GM10847 (cell line): ENCODE measurements around the gene ZFP36L1.

Experiments
- POLR2A ChIP-seq: IDR thresholded peaks from 2 replicates; pipeline ENCODE4 v1.6.1; 2011; ENCODE audit not compliant: insufficient read length; ENCODE audit errors: extremely low read depth

Gene ZFP36L1

DNA sequence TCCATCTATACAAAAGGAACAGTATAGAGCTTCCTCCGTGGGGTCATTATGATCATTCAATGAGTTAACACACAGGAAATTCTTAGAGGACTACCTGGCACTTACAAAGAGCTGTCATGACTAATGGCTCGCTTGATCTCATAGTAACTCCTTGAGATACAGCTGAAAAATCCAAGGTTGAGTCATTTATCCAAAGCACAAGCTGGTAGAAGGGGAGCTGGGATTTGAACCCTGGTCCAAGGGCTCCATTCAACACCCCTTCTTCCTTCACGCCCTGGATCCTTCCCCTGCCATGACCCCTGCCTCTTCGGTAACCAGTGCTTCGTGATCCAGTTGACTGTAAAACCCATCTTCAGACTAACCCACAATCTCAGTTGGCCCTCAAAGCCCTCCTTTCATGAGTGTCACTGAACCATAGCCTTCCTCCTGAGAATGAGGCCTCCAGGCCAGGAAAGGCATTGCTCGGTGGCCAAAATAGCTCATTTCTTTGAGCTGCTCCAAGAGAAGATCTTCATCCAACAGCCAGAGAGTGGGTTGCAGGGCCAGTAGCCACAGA lies 7.8 kb downstream of the ZFP36L1 start:
- no peak for TF ChIP-seq POLR2A

- TF ChIP-seq POLR2A = no peak
Observed at GRCh38 chr14:68784226-68784910, 8.5 kb downstream of the ZFP36L1 start.

DNA sequence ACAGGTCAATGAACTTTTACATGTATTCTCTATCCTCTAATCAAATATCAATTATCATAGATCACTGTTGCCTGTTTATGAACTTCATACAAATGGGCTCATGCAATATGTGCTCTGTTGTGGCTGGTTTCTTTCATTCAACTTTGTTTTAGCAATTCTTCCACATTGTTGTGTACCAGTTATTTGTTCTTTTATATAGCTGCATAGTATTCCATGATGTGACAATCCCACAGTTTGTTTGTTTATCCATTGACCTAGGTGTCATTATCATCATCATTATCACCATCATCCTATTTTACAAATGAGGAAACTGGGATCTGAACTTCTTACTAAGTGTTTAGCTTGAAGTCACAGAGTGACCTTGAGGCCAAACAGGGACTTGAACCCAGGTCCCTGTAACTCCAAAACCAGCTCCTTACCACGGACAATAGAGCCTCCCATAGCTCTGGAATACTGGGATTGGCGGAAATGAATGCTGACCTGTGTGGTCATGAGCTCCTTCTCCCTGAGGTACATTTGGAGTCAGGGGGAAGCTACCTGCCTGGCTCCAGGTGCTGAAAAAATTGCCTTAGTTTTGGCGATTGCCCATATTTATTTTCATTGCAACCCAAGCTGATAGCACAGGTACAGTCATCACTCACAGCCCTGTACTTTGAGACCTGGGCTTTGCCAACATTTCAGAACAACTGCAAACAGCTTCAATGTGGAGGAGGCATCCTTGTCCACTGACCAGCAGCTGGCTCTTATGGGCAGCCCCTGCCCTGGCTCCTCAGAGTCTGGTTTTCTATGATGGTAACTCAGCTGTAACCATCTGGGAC lies 9.2 kb downstream of the ZFP36L1 start:
- TF ChIP-seq POLR2A = no peak

GRCh38 chr14:68782091-68782981 lies 10.5 kb downstream of the ZFP36L1 start:
- no peak for TF ChIP-seq POLR2A

- no peak for TF ChIP-seq POLR2A
Observed at GRCh38 chr14:68781161-68782021, 11.5 kb downstream of the ZFP36L1 start.

DNA sequence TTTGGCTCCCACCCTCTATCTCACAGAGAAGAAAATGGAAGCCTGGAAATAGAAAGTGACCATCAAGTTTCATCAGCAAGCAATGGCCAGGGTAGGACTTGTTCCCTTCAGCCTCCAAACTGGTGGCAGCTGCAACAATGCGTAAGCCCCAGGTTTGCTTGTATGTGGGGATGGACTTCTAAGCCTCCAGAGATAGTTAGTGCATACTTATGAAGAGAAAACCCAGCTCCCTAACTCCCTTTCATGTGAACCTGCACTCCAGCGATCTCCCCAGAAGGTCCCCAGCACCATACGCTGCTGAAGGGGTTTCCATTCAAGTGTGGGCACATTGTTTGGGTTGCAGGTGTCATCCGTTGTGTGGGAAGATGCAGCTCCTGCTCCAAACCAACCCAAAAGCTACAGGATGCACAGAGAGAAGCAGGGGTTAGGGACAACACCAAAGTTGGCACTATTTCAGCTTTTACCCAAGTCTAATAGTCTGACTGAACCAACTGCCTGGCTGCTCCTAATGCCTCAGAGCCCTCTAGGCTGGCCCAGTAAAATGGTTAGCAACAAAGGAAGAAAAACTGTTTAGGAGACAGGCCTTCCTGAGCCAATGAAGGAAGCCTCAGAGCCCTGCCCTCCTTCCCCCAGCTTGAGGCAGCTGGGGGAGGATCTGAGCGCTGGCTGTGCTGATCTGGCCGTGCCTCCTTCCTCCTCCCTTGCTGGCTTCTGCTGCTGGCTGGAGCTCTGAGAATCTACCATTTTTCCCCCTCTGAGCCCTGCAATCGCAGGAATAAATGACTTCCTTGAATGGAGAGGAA lies 12.3 kb downstream of the ZFP36L1 start:
- no peak for TF ChIP-seq POLR2A

- TF ChIP-seq POLR2A = no peak
Observed at GRCh38 chr14:68779761-68780323, 13.0 kb downstream of the ZFP36L1 start.

DNA sequence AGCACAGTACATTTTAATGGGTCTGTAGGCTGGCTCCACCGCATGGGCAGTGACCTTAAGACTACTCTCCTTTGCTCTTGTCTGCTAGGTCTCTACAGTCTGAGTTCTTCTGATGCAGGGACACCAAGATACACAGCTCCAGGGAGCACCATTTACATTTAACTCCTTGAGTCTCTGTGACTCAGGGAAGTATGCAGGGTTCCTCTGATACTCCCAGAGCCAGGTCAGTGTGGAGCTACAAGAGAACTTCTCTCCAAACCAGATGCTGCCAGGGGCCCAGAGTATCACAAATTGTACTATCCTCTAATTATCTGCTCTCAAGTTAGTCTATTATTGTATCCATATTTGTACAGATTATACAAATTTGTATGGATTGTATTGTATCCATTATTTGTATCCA lies 15.2 kb downstream of the ZFP36L1 start:
- no peak for TF ChIP-seq POLR2A

DNA sequence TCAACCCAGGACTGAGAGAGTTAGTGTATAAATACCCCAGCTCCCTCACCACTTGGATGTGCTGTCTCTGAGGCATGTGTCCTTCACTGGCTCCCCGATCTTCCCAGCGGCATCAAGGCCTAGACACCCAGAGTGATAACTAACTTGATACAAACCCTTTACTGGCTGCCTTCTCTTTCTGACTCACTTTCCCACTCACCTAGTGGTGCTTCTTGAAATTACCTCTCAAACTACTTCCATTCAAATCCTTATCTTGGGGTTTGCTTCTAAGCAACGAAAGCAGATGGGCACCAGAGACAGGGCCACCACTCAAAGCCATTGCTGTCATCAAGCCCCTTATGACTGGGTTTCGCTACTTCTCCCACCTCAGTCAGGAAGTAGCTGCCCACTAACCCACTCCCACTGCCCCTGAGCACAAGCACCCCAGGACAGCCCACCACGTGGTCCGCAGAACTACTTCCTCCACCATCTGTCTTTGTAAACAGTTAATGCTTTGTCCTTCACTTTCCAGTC lies 17.2 kb downstream of the ZFP36L1 start:
- TF ChIP-seq POLR2A = no peak

- TF ChIP-seq POLR2A = no peak
Observed at GRCh38 chr14:68774771-68775613, 17.9 kb downstream of the ZFP36L1 start.

- no peak for TF ChIP-seq POLR2A
Observed at GRCh38 chr14:68772761-68773381, 20.0 kb downstream of the ZFP36L1 start.

GRCh38 chr14:68771631-68772030 lies 21.2 kb downstream of the ZFP36L1 start:
- no peak for TF ChIP-seq POLR2A
